Uterus (tissue), 2 donors: ENCODE data around the gene CHST14.

ENCODE experiments used
- CTCF ChIP-seq, 4 experiments: fragments of 200-600 bp in 2 of 4; fragments of 450-650 bp in 2 of 4; sonication (generic) in 2 of 4; IDR thresholded peaks; one replicate each; pipeline ENCODE4 v1.5.1; 2016 to 2019; ENCODE audit warnings: antibody characterized with exemption in 4 of 4, mild to moderate bottlenecking in 2 of 4, moderate library complexity in 1 of 4
- POLR2A ChIP-seq, 2 donors: fragments of 450-650 bp; IDR thresholded peaks; one replicate each; pipeline ENCODE4 v1.6.1; 2016; ENCODE audit warnings: antibody characterized with exemption in 2 of 2, mild to moderate bottlenecking in 1 of 2, moderate library complexity in 1 of 2

- TF ChIP-seq CTCF (IDR thresholded peaks at IDR 0.05): no peak
- no peak for TF ChIP-seq POLR2A (IDR thresholded peaks at IDR 0.05)
Observed at GRCh38 chr15:40481341-40482074, 10.7 kb downstream of the CHST14 start.
